SK-N-SH (cell line): ENCODE measurements around the gene UBE3B. TPM values are rescaled to one million over a fixed set of nuclear protein-coding genes. Genes with fewer than 3 reads are reported as not detected.

ENCODE experiments used
- CTCF ChIA-PET: fragments of 300-600, 350-600 bp; formaldehyde crosslinking; extraction: SDS; loops from one replicate; lab custom pipeline; 2021; lab: Yijun Ruan, JAX
- POLR2A ChIA-PET: fragments of 350-600 bp; sonication (Branson Sonifier 250); formaldehyde crosslinking; extraction: SDS; loops from one replicate; lab custom pipeline; 2020; ENCODE audit warnings: antibody characterized with exemption, inconsistent platforms; lab: Yijun Ruan, JAX
- DNase-seq: peaks from one replicate; pipeline ENCODE4 v3.0.0; 2012
- H2AFZ ChIP-seq: fragments of 200-600 bp; sonication (generic); 2 replicates; pipeline ENCODE4 v1.8.1; 2016; ENCODE audit warnings: antibody characterized with exemption, mild to moderate bottlenecking, low read depth
- H3F3A ChIP-seq: fragments of 200-600 bp; sonication (generic); replicated peaks from 2 replicates; pipeline ENCODE3; 2016; ENCODE audit warnings: antibody characterized with exemption, mild to moderate bottlenecking; ENCODE audit not compliant: insufficient read depth
- H3K27ac ChIP-seq, 2 experiments: fragments of 200-500 bp in 1 of 2; fragments of 200-600 bp in 1 of 2; sonication (Bioruptor generic) in 1 of 2; sonication (generic), shearing (Covaris generic) in 1 of 2; 2 replicates each; pipeline versions ENCODE4 v1.5.1 to v1.6.1; 2014 to 2016; ENCODE audit warnings: low read depth in 2 of 2, inconsistent platforms in 1 of 2, low read length in 1 of 2, mild to moderate bottlenecking in 1 of 2, mixed read lengths in 1 of 2
- H3K27me3 ChIP-seq: fragments of 200-600 bp; sonication (generic), shearing (Covaris generic); 2 replicates; pipeline ENCODE4 v1.6.1; 2016; ENCODE audit warnings: mixed run types; ENCODE audit not compliant: insufficient read depth
- H3K36me3 ChIP-seq, 2 experiments: fragments of 200-500 bp in 1 of 2; fragments of 200-600 bp in 1 of 2; sonication (Bioruptor generic) in 1 of 2; sonication (generic) in 1 of 2; replicated peaks in 1 of 2; 2 replicates each; pipeline versions ENCODE3 to v1.5.1; 2014 to 2016; ENCODE audit warnings: low read length in 1 of 2, mild to moderate bottlenecking in 1 of 2; ENCODE audit not compliant: insufficient read depth in 2 of 2, control insufficient read depth in 1 of 2
- H3K4me1 ChIP-seq, 2 experiments: fragments of 200-500 bp in 1 of 2; fragments of 200-600 bp in 1 of 2; sonication (Bioruptor generic) in 1 of 2; sonication (generic), shearing (Covaris generic) in 1 of 2; 2 replicates each; pipeline versions ENCODE4 v1.5.1 to v1.6.1; 2014 to 2016; ENCODE audit warnings: low read depth in 1 of 2, low read length in 1 of 2, mixed run types in 1 of 2; ENCODE audit not compliant: insufficient read depth in 2 of 2, control insufficient read depth in 1 of 2
- H3K4me2 ChIP-seq: fragments of 200-600 bp; sonication (generic), shearing (Covaris generic); 2 replicates; pipeline ENCODE4 v1.6.1; 2017; ENCODE audit warnings: mixed run types
- H3K4me3 ChIP-seq, 2 experiments: fragments of 200-500 bp in 1 of 2; fragments of 200-600 bp in 1 of 2; sonication (Bioruptor generic) in 1 of 2; sonication (generic), shearing (Covaris generic) in 1 of 2; 2 replicates each; pipeline versions ENCODE4 v1.5.1 to v1.8.1; 2014 to 2016; ENCODE audit warnings: low read depth in 2 of 2, inconsistent platforms in 1 of 2, low read length in 1 of 2, mild to moderate bottlenecking in 1 of 2, mixed read lengths in 1 of 2, moderate library complexity in 1 of 2
- H3K79me2 ChIP-seq: fragments of 200-600 bp; sonication (generic); 2 replicates; pipeline ENCODE4 v1.8.1; 2017; ENCODE audit warnings: mild to moderate bottlenecking; ENCODE audit not compliant: insufficient read depth
- H3K9ac ChIP-seq: fragments of 200-600 bp; sonication (generic); 2 replicates; pipeline ENCODE4 v1.6.1; 2017; ENCODE audit warnings: mixed run types
- H3K9me2 ChIP-seq: fragments of 200-600 bp; sonication (generic); 2 replicates; pipeline ENCODE4 v1.6.1; 2017; ENCODE audit warnings: mixed run types
- H3K9me3 ChIP-seq: fragments of 200-600 bp; sonication (generic); 2 replicates; pipeline ENCODE4 v1.6.1; 2017; ENCODE audit warnings: mixed run types, mild to moderate bottlenecking, moderate library complexity
- H4K20me1 ChIP-seq: fragments of 200-600 bp; sonication (generic); 2 replicates; pipeline ENCODE4 v1.6.1; 2017; ENCODE audit warnings: mild to moderate bottlenecking, mixed run types; ENCODE audit not compliant: insufficient read depth
- EZH2phosphoT487 ChIP-seq: fragments of 200-600 bp; sonication (generic); IDR thresholded peaks from 2 replicates; pipeline ENCODE4 v1.6.1; 2017; ENCODE audit warnings: low read depth, mixed run types, mild to moderate bottlenecking, antibody characterized with exemption, moderate library complexity, borderline replicate concordance
- FOSL2 ChIP-seq: IDR thresholded peaks from 2 replicates; pipeline ENCODE4 v1.4.0; 2012; ENCODE audit warnings: low read depth, mild to moderate bottlenecking, moderate library complexity, borderline replicate concordance
- FOXM1 ChIP-seq: IDR thresholded peaks from 2 replicates; pipeline ENCODE4 v1.4.0; 2012; ENCODE audit warnings: low read depth, mild to moderate bottlenecking
- GABPA ChIP-seq: IDR thresholded peaks from 2 replicates; pipeline ENCODE4 v1.4.0; 2012; ENCODE audit warnings: low read depth, mild to moderate bottlenecking
- GATA2 ChIP-seq: sonication (generic); formaldehyde crosslinking; IDR thresholded peaks from 2 replicates; pipeline ENCODE4 v1.5.0; 2020; ENCODE audit warnings: mild to moderate bottlenecking, missing genetic modification reagents
- IRF3 ChIP-seq: fragments of 150-350 bp; IDR thresholded peaks from 2 replicates; pipeline ENCODE4 v1.6.1; 2016; ENCODE audit warnings: mild to moderate bottlenecking, low read depth, low read length
- MEF2A ChIP-seq: IDR thresholded peaks from 2 replicates; pipeline ENCODE4 v1.4.0; 2012; ENCODE audit warnings: low read depth, borderline replicate concordance
- NRF1 ChIP-seq: IDR thresholded peaks from 2 replicates; pipeline ENCODE4 v1.6.1; 2012; ENCODE audit warnings: low read depth, mild to moderate bottlenecking, low read length
- POLR2AphosphoS5 ChIP-seq: IDR thresholded peaks from 2 replicates; pipeline ENCODE4 v1.6.1; 2012; ENCODE audit warnings: low read depth, low read length
- RCOR1 ChIP-seq: fragments of 150-350 bp; IDR thresholded peaks from 2 replicates; pipeline ENCODE4 v1.6.1; 2017; ENCODE audit warnings: antibody characterized with exemption, low read length
- TCF12 ChIP-seq: IDR thresholded peaks from 2 replicates; pipeline ENCODE4 v1.4.0; 2012
- TEAD4 ChIP-seq: IDR thresholded peaks from 2 replicates; pipeline ENCODE4 v1.4.0; 2012; ENCODE audit warnings: mild to moderate bottlenecking, borderline replicate concordance; ENCODE audit not compliant: insufficient read depth
- YY1 ChIP-seq: IDR thresholded peaks from 2 replicates; pipeline ENCODE4 v1.4.0; 2012; ENCODE audit warnings: low read depth, mild to moderate bottlenecking
- ZBTB33 ChIP-seq: IDR thresholded peaks from 2 replicates; pipeline ENCODE4 v1.4.0; 2012; ENCODE audit warnings: low read depth, borderline replicate concordance
- WGBS: methylation state at CpG from one replicate; pipeline ENCODE4 v1.1.6; 2017; ENCODE audit warnings: low lambda C conversion rate; 5-methylcytosine and 5-hydroxymethylcytosine counted together
- polyA plus RNA-seq, 3 experiments: library from polyadenylated mRNA; depleted of rRNA; stranded (reverse); fragments of >200 nt; gene quantifications; 2 replicates each; pipeline ENCODE4 v1.2.3, GENCODE V29; 2012
- TF ChIP-seq, protein P1 (sequence below): IDR thresholded peaks from 2 replicates; pipeline ENCODE4 v1.4.0; 2012; ENCODE audit warnings: low read depth, borderline replicate concordance
- TF ChIP-seq, protein P2 (sequence below): fragments of 200-600 bp; sonication (generic); IDR thresholded peaks from 2 replicates; pipeline ENCODE4 v1.6.1; 2017; ENCODE audit warnings: antibody characterized with exemption, mild to moderate bottlenecking, moderate library complexity
- TF ChIP-seq, protein P3 (sequence below): fragments of 150-350 bp; IDR thresholded peaks from 2 replicates; pipeline ENCODE4 v1.6.1; 2017; ENCODE audit warnings: antibody characterized with exemption, low read length, low read depth, borderline replicate concordance

Gene UBE3B
- polyA plus RNA-seq, 1 of the 3 experiments (the other 2 are of a cell fraction): 28.6 TPM

DNA sequence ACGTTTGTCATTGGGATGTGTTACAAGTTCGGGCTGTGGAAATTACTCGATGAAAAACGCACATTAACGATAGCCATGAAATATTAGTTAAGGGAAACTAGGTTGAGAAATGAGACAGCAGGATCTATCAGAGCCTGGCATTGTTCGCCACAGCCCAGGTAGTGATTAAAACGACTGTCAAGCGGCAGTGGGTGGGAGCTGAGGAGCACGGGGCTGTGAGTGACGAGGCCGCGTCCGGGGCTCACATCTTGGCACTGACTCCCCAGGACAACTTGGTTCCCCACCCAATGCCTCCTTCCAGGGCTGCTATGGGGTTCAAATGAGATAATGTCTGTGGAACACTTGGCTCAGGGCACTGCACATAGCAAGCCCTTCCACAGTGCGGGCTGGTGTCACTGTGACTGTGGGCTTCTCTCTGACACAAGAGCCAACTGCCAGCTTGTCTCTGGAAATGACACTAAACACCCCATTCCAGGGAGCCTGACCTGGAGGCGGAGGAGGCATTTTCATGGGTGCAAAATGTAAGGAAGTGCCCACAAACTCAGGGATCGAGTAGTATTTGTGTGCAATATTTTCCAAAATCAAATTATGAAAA lies 76.6 kb downstream of the UBE3B start:
- no peaks in the 10 kb centered on the region for H3K79me2 ChIP-seq
- H3K9me3 ChIP-seq: no peaks in the 10 kb centered on the region
- H3K4me1 ChIP-seq: peaks cover 0 to 26% of the 10 kb centered on the region in 2 experiments; a peak in 1 of 4 replicates
- H3K9ac ChIP-seq: no peak overlapping the region
- H3K27me3 ChIP-seq: no peaks in the 10 kb centered on the region
- no peak overlapping the region for H3K4me3 ChIP-seq
- no peaks in the 10 kb centered on the region for H3K9me2 ChIP-seq
- no peak overlapping the region for H3K4me2 ChIP-seq
- TF ChIP-seq, protein P1, sequence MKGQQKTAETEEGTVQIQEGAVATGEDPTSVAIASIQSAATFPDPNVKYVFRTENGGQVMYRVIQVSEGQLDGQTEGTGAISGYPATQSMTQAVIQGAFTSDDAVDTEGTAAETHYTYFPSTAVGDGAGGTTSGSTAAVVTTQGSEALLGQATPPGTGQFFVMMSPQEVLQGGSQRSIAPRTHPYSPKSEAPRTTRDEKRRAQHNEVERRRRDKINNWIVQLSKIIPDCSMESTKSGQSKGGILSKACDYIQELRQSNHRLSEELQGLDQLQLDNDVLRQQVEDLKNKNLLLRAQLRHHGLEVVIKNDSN: no peak
- TF ChIP-seq, protein P2, sequence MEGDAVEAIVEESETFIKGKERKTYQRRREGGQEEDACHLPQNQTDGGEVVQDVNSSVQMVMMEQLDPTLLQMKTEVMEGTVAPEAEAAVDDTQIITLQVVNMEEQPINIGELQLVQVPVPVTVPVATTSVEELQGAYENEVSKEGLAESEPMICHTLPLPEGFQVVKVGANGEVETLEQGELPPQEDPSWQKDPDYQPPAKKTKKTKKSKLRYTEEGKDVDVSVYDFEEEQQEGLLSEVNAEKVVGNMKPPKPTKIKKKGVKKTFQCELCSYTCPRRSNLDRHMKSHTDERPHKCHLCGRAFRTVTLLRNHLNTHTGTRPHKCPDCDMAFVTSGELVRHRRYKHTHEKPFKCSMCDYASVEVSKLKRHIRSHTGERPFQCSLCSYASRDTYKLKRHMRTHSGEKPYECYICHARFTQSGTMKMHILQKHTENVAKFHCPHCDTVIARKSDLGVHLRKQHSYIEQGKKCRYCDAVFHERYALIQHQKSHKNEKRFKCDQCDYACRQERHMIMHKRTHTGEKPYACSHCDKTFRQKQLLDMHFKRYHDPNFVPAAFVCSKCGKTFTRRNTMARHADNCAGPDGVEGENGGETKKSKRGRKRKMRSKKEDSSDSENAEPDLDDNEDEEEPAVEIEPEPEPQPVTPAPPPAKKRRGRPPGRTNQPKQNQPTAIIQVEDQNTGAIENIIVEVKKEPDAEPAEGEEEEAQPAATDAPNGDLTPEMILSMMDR: no peak
- TF ChIP-seq YY1 (no peak), FOXM1 (no peak), RCOR1 (no peak), MEF2A (no peak), NRF1 (no peak), GABPA (no peak), TEAD4 (no peak), ZBTB33 (no peak), POLR2AphosphoS5 (no peak), TCF12 (no peak), FOSL2 (no peak), IRF3 (no peak), EZH2phosphoT487 (no peak), GATA2 (no peak)
- TF ChIP-seq, protein P3, sequence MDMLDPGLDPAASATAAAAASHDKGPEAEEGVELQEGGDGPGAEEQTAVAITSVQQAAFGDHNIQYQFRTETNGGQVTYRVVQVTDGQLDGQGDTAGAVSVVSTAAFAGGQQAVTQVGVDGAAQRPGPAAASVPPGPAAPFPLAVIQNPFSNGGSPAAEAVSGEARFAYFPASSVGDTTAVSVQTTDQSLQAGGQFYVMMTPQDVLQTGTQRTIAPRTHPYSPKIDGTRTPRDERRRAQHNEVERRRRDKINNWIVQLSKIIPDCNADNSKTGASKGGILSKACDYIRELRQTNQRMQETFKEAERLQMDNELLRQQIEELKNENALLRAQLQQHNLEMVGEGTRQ: no peak
- no peak overlapping the region for H2AFZ ChIP-seq
- peak; percentile 51 for DNase-seq
- no peaks in the 10 kb centered on the region for H3F3A ChIP-seq
- ChIA-PET CTCF (interaction anchor here (0.8 to 3.4 kb wide), 7 partner anchors 11 to 291 kb away, joined by 3 to 11 read pairs (median 3); no protein-coding TSS in a partner anchor), POLR2A (interaction anchor here (1.3 kb wide), 1 partner anchor 13 kb away, joined by 3 read pairs; no protein-coding TSS in a partner anchor)
- 66% methylated on average over 16 of the region's 16 CpGs for WGBS
- no peaks in the 10 kb centered on the region for H4K20me1 ChIP-seq
- H3K36me3 ChIP-seq: no peaks in the 10 kb centered on the region
- H3K27ac ChIP-seq: peak overlapping the region in 1 of 2 experiments; percentile 16; a peak in 1 of 4 replicates
